GM19238 (cell line): ENCODE data around the gene OR10H1.
"Not testable (repeated sequence)": the region's sequence is repeated elsewhere in the genome, so short reads cannot be mapped to it uniquely, and the experiment has no call there.

Source experiments
- DNase-seq: peaks from one replicate; pipeline ENCODE4 v3.0.0; 2011; ENCODE audit warnings: low spot score; ENCODE audit not compliant: insufficient read length

Gene OR10H1

DNA sequence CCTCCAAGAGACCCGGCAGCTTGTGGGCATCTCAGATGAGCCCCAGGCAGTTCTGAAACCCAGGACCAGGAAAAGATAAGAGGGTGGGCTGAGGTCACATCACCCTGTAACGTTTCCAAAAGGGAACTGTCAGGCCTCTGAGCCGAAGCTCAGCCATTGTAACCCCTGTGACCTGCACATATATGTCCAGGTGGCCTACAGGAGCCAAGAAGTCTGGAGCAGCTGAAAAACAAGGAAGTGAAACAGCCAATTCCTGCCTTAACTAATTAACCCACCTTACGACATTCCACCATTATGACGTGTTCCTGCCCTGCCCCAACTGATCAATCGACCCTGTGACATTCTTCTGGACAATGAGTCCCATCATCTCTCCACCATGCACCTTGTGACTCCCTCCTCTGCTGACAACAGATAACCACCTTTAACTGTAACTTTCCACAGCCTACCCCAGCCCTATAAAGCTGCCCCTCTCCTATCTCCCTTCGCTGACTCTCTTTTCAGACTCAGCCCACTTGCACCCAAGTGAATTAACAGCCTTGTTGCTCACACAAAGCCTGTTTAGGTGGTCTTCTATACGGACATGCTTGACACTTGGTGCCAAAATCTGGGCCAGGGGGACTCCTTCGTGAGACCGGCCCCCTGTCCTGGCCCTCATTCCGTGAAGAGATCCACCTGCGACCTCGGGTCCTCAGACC is 13.3 kb upstream of the OR10H1 start:
- not testable (repeated sequence) for DNase-seq

DNA sequence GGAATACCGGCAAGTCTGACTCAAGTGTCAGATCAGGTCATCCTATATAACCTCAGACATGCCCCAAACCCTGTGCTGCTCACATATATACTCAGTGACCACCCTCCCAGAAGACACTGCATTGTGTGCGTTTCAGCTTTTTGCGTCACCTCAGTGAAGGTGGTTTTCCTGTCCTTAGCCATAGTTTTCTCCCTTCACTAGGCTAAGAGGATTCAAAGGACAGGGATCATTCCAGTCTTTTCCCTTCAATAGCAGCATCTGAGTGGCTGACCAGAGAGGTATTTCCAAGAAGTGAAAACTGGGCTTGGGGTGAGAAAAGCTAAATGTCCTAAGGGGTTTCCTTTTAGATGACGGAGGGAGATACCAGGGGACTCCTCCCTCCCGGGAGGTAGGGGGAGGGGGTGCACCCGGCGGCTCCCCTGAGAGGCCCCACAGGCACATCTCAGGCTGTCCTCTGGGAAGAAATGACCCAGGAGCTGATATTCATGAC is 12.7 kb upstream of the OR10H1 start:
- DNase-seq, result no peak

GRCh38 chr19:15825753-15826152 is 10.3 kb upstream of the OR10H1 start:
- DNase-seq, result no peak

- no peak for DNase-seq
These were observed 5.2 kb upstream of the OR10H1 start for GRCh38 chr19:15820646-15821045.

- DNase-seq, result no peak
These were observed 1.5 kb downstream of the OR10H1 start for GRCh38 chr19:15813916-15814315.

DNA sequence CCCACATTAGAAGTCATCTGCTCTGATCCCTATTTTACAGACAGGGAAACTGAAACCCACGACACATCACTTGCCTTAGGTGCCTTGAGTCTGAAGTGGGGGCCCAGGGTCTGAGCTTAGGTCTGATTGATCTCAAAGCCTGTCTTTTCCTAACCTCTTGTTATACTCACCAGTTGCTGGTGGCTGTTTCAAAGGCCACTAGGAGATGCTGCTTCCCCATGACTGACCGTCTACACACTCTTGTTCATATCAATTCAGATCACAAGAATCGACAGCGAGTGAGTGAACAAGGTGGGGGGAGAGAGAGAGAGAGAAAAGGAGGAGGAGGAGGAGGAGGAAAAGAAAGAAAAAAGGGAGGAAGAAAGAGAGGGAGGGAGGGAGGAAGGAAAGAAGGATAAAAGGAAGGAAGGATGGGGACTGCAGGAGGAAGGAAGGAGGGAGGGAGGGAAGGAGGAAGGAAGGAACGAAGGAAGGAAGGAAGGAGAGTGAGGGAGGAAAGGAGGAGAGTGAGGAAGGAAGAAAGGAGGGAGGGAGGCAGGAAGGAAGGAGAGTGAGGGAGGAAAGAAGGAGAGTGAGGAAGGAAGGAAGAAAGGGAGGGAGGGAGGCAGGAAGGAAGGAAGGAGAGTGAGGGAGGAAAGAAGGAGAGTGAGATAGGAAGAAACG is 3.3 kb downstream of the OR10H1 start:
- DNase-seq, result no peak

GRCh38 chr19:15811476-15811875 is 4.0 kb downstream of the OR10H1 start:
- DNase-seq, result no peak

DNA sequence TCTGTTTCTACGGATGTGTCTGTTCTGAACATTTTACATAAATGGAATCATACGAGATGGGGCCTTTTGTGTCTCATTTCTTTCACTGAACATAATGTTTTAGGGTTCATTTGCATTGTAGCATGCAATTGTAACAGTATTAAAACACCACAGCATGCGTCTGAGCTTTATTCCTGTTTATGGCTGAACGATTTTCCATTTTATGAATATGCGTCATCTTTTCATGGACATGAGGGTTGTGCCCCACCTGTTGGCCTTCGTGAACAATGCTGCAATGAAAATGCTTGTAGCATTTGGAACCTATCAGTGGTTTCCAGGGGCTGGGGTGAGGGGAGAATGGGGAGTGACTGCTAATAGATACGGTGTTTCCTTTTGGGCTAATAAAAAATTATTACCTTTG is 5.1 kb downstream of the OR10H1 start:
- no peak for DNase-seq

GRCh38 chr19:15794279-15794678 is 21.2 kb downstream of the OR10H1 start:
- DNase-seq, result not testable (repeated sequence)

DNA sequence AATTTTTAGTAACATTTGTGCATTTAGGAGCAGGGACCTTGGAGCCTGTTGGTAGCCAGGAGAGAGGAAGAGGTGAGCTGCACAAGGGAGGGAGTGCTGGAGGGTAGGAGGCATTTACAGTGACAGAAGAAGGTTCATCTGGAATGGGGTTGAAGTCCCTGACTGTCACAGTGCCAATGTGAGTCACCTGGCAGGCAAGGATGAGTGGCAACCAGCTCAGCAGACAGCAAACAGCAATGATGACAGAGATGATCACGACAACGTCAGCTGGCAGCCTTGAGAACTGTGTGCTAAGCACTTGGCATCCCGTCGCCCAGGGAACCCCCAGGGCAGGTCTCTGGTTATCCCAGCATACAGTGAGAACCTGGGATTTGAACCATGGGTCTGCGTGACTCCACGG is 25.4 kb downstream of the OR10H1 start:
- DNase-seq, result no peak

DNA sequence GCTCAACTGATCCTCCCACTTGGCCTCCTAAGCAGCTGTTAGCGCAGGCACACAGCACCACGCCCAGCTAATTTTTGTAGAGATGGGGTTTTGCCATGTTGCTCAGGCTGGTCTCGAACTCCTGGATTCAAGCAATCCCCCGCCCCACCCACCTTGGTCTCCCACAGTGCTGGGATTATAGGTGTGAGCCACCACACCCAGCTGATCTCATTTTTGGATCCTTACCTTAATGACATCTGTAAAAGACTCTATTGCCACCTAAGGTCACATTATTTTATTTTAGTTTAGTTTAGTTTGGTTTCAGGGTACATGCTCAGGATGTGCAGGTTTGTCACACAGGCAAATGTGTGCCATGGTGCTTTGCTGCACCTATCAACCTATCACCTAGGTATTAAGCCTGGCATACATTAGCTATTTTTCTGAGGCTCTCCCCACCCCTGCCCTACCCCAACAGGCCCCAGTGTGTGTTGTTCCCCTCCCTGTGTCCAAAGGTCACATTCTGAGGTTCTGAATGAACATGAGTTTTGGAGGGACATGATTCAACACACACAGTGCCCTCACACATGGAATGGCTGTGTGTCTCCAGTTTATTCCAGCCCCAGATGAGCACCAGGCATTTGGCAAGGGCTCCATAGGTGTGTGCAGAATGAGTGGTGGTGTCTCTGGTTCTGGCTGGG is 26.7 kb downstream of the OR10H1 start:
- no peak for DNase-seq

GRCh38 chr19:15787611-15788155 is 27.8 kb downstream of the OR10H1 start, which contains the start of gene OR10H5:
OR10H5 (plus strand) TSS chr19:15787661; CDS start chr19:15794049, 6,388 bp downstream.
- no peak for DNase-seq

DNA sequence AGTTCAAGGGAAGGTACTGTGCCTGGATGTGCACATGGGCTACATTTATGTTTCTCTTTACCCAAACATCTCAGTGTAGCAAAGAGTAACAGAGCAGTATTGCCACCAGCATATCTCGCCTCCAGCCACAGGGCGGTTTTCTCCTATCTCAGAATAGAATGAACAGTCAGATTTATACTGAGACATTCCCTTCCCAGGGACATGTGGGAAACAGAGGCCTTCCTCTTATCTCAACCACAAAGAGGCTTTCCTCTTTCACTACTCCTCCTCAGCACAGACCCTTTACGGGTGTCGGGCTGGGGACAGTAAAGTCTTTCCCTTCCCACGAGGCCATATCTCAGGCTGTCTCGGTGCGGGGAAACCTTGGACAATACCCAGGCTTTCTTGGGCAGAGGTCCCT is 32.6 kb downstream of the OR10H1 start:
- DNase-seq, result not testable (repeated sequence)

- DNase-seq, result no peak
These were observed 33.3 kb downstream of the OR10H1 start for GRCh38 chr19:15782211-15782610.

DNA sequence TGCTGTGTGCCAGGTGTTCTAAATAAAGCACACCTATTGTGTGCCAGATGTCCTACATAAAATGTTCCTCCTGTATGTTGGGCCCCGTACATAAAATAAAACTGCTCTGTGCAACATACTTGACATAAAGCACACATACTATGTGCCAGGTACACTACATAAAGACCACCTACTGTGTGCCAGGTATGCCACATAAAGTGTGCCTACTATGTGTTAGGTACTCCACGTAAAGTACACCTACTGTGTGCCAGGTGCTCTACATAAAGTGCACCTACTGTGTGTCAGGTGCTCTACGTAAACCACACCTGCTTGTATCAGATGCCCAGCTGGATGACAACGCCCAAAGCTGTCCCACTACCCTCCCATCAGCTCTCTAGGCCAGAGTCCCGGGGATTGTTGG is 33.8 kb downstream of the OR10H1 start:
- no peak for DNase-seq

- no peak for DNase-seq
These were observed 34.6 kb downstream of the OR10H1 start for GRCh38 chr19:15780610-15781418.

- no peak for DNase-seq
These were observed 35.5 kb downstream of the OR10H1 start for GRCh38 chr19:15779756-15780476.

GRCh38 chr19:15776991-15777970 is 38.2 kb downstream of the OR10H1 start:
- no peak for DNase-seq

DNA sequence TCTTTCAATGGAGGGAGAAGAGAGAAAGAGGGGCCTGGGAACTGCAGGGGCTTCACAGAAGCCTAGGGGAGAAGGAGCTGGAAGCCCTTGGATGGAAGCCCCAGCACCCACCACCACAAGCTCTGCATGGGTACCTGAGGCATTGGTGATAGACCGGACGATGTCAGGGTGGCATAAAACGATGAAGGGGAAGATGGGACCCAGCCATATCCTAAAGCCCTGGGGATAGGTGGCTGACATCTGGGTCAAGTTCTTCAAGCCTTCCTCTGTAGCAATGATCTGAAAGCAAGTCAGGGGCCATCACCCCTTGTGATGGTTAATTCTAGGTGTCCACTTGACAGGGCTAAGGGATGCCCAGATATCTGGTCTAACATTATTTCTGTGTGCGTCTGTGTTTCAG is 39.2 kb downstream of the OR10H1 start:
- no peak for DNase-seq
